Ectodermal cell (in vitro differentiated cells): ENCODE data around the gene COMT.
A peak's percentile ranks its signal among the peaks of the same experiment; 100 is the strongest.

Experiments
- H3K27ac ChIP-seq: 2 replicates; pipeline ENCODE4 v1.7.0; 2013; ENCODE audit warnings: mild to moderate bottlenecking, low read depth, low read length; ENCODE audit not compliant: insufficient read depth, poor library complexity, severe bottlenecking
- H3K27me3 ChIP-seq: 2 replicates; pipeline ENCODE4 v1.7.0; 2013; ENCODE audit warnings: mild to moderate bottlenecking, low read length; ENCODE audit not compliant: insufficient read depth, control insufficient read depth, poor library complexity, severe bottlenecking
- H3K36me3 ChIP-seq: one replicate; pipeline ENCODE4 v1.7.0; 2013; ENCODE audit warnings: low read length; ENCODE audit not compliant: control insufficient read depth, insufficient read depth
- H3K4me1 ChIP-seq: one replicate; pipeline ENCODE4 v1.7.0; 2013; ENCODE audit warnings: low read length; ENCODE audit not compliant: control insufficient read depth, insufficient read depth
- H3K4me3 ChIP-seq: 2 replicates; pipeline ENCODE4 v1.7.0; 2013; ENCODE audit warnings: low read depth, low read length, control low read depth; ENCODE audit not compliant: insufficient read depth
- H3K9me3 ChIP-seq: 2 replicates; pipeline ENCODE4 v1.7.0; 2013; ENCODE audit warnings: mild to moderate bottlenecking, low read length, moderate library complexity; ENCODE audit not compliant: control insufficient read depth
- WGBS, 2 experiments: methylation state at CpG; one replicate each; pipeline ENCODE4 v1.1.7; 2013; ENCODE audit warnings: missing lambda C conversion rate in 2 of 2; 5-methylcytosine and 5-hydroxymethylcytosine counted together

COMT gene

GRCh38 chr22:19971276-19972124 lies 29.9 kb downstream of the COMT start:
- no peak overlapping the region for H3K27ac ChIP-seq
- 89% methylated on average over 28 of the region's 28 CpGs for WGBS, 2 experiments
- H3K9me3 ChIP-seq = no peaks in the 10 kb centered on the region
- no peak overlapping the region for H3K4me3 ChIP-seq
- no peaks in the 10 kb centered on the region for H3K27me3 ChIP-seq
- H3K4me1 ChIP-seq = peaks cover 13% of the 10 kb centered on the region
- peaks cover 12% of the 10 kb centered on the region for H3K36me3 ChIP-seq

- no peak overlapping the region for H3K4me3 ChIP-seq
- H3K36me3 ChIP-seq = peaks cover 12% of the 10 kb centered on the region
- H3K9me3 ChIP-seq = no peaks in the 10 kb centered on the region
- H3K4me1 ChIP-seq = peaks cover 13% of the 10 kb centered on the region
- 93 to 95% methylated on average over 9 of the region's 9 CpGs for whole genome bisulfite sequencing, 2 experiments
- no peaks in the 10 kb centered on the region for H3K27me3 ChIP-seq
- H3K27ac ChIP-seq = no peak overlapping the region
These were observed 30.7 kb downstream of the COMT start for GRCh38 chr22:19972251-19972650.

GRCh38 chr22:19972652-19973550 lies 31.3 kb downstream of the COMT start:
- no peak overlapping the region for H3K4me3 ChIP-seq
- no peak overlapping the region for H3K27ac ChIP-seq
- peaks cover 12% of the 10 kb centered on the region for H3K36me3 ChIP-seq
- H3K4me1 ChIP-seq = peaks cover 13% of the 10 kb centered on the region
- WGBS, 2 experiments = 93% methylated on average over 50 of the region's 50 CpGs
- H3K27me3 ChIP-seq = no peaks in the 10 kb centered on the region
- no peaks in the 10 kb centered on the region for H3K9me3 ChIP-seq

- no peaks in the 10 kb centered on the region for H3K27me3 ChIP-seq
- H3K4me1 ChIP-seq = peaks cover 13% of the 10 kb centered on the region
- whole genome bisulfite sequencing, 2 experiments = 96 to 97% methylated on average over 46 of the region's 46 CpGs
- no peak overlapping the region for H3K27ac ChIP-seq
- H3K9me3 ChIP-seq = no peaks in the 10 kb centered on the region
- H3K4me3 ChIP-seq = no peak overlapping the region
- H3K36me3 ChIP-seq = peaks cover 15% of the 10 kb centered on the region
These were observed 32.1 kb downstream of the COMT start for GRCh38 chr22:19973551-19974267.

GRCh38 chr22:19974268-19974861 lies 32.8 kb downstream of the COMT start:
- Histone ChIP-seq H3K27me3 (no peaks in the 10 kb centered on the region), H3K4me3 (no peak overlapping the region), H3K9me3 (no peaks in the 10 kb centered on the region), H3K4me1 (peaks cover 13% of the 10 kb centered on the region), H3K27ac (peak overlapping the region; percentile 86), H3K36me3 (peaks cover 19% of the 10 kb centered on the region)
- 68 to 73% methylated on average over 10 to 11 of the region's 11 CpGs for WGBS, 2 experiments

- 78 to 81% methylated on average over 13 of the region's 13 CpGs for WGBS, 2 experiments
- Histone ChIP-seq H3K27ac (peak overlapping the region; percentile 86), H3K27me3 (no peaks in the 10 kb centered on the region), H3K36me3 (peaks cover 20% of the 10 kb centered on the region), H3K4me3 (no peak overlapping the region), H3K4me1 (peaks cover 13% of the 10 kb centered on the region), H3K9me3 (no peaks in the 10 kb centered on the region)
These were observed 33.5 kb downstream of the COMT start for GRCh38 chr22:19974935-19975706.

- Histone ChIP-seq H3K9me3 (no peaks in the 10 kb centered on the region), H3K27ac (no peak overlapping the region), H3K4me1 (peaks cover 13% of the 10 kb centered on the region), H3K4me3 (no peak overlapping the region), H3K27me3 (no peaks in the 10 kb centered on the region), H3K36me3 (peaks cover 26% of the 10 kb centered on the region)
- 94 to 95% methylated on average over 4 of the region's 4 CpGs for WGBS, 2 experiments
These were observed 34.1 kb downstream of the COMT start for GRCh38 chr22:19975707-19976035.

GRCh38 chr22:19976671-19977070 lies 35.1 kb downstream of the COMT start:
- peaks cover 32% of the 10 kb centered on the region for H3K36me3 ChIP-seq
- peaks cover 13% of the 10 kb centered on the region for H3K4me1 ChIP-seq
- H3K9me3 ChIP-seq = no peaks in the 10 kb centered on the region
- no peak overlapping the region for H3K27ac ChIP-seq
- H3K4me3 ChIP-seq = no peak overlapping the region
- no peaks in the 10 kb centered on the region for H3K27me3 ChIP-seq
- WGBS, 2 experiments = 96 to 98% methylated on average over 3 of the region's 3 CpGs
